HG02885 (cell line): ENCODE measurements around the gene SIL1.

Experiments used
- ATAC-seq: cut with Tn5 transposase; IDR thresholded peaks from one replicate; pipeline ENCODE4 v1.9.1; 2021; ENCODE audit warnings: mild to moderate bottlenecking; ENCODE audit not compliant: unreplicated experiment, poor library complexity

The SIL1 gene

DNA sequence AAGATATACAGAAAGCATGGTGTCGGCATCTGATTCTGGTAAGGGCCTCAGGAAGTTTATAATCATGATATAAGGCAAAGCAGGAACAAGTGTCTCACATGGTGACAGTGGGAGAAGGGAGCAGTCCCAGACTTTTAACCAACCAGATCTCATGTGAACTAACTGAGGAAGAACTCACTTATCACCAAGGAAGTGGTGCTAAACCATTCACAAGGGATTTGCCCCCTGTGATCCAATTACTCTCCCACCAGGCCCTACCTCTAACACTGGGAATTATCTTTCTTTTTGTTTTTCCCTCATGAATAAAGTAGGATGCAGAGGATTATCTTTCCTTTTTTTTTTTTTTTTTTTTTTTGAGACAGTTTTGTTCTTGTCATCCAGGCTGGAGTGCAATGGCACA, 199.6 kb downstream of the SIL1 start:
- ATAC-seq = no peak

DNA sequence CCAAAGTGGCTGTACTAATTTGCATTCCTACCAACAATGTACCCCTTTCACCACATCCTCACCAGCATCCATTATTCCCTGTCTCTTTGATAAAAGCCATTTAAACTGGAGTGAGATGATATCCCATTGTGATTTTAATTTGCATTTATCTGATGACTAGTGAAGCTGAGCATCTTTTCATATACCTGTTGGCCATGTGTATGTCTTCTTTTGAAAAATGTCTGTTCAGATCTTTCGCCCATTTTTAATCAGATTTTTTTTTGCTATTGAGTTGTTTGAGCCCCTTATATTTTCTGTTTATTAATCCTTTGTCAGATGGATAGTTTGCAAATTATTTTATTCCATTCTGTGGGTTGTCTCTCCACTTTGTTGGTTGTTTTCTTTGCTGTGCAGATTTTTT, 202.0 kb downstream of the SIL1 start:
- no peak for ATAC-seq

DNA sequence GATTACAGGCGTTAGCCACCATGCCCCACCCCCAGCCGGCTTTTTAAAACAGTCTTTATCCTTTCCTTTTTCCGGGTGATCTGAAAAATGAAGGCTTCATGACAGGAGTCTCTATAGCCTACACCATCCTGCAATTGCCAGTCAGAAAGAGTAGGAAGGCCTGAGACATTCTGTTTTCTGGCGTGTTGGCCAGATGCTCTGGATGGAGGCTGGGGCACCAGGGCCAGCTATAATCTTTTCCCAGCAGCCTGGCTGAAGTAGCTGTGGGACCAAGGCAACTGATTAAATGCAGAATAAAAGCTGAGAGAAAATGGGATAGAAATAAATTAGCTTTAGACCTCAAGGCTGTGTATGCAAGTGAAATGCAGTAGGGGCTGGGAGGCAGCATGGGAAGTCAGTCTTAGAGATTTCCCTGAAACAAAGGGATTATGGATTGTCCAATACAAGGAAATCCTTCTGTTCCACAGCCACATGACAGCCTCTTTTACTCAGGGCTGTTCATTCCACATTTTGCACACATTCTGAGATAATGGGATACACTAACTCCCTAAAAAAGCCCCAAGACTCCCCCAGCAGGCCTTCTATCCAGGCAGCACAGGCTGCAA, 207.1 kb downstream of the SIL1 start:
- no peak for ATAC-seq

- ATAC-seq = no peak
Measured at GRCh38 chr5:138989720-138990119, 208.4 kb downstream of the SIL1 start.

- ATAC-seq = no peak
Measured at GRCh38 chr5:138986186-138986800, 211.9 kb downstream of the SIL1 start.

DNA sequence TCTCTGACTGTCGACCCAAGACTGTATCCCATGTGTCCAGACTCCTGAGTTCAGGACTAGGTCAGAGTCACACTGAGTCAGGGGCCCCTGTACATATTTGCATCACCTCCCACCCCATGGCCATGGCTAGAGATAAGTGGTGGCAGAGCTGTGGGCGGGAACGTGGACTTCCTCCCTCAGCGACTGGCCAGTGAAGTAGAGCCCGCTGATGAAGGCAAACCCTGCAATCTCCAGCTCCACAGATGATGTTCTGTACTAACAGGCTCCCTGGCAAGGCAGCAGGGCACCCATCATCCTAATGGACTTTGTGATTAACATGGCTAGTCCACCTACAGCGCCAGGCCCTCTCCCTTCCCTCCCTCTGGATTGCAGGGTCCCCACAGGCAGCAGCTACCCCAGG, 212.5 kb downstream of the SIL1 start:
- no peak for ATAC-seq

GRCh38 chr5:138985256-138985655, 212.9 kb downstream of the SIL1 start:
- ATAC-seq = no peak

GRCh38 chr5:138983984-138984383, 214.2 kb downstream of the SIL1 start:
- no peak for ATAC-seq

GRCh38 chr5:138981586-138981985, 216.6 kb downstream of the SIL1 start:
- ATAC-seq = no peak

DNA sequence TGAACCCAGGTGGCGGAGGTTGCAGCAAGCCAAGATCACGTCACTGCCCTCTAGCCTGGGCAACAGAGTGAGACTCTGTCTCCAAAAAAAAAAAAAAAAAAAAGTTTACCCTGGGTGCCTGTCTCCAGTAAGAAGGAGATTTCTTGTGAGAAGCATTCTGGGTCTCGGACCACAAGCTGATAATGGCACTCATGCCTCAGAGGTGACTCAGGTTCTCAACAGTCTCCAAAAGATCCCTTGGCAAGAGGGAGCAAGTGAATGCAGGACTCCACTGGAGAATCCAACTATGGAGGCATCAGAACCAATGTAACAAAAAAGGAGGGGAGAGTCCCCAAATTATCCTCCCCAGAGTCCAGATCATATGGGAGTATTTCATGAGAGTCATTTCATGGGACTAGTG, 217.0 kb downstream of the SIL1 start:
- no peak for ATAC-seq

GRCh38 chr5:138980441-138980840, 217.7 kb downstream of the SIL1 start:
- no peak for ATAC-seq

- no peak for ATAC-seq
Measured at GRCh38 chr5:138979684-138980280, 218.4 kb downstream of the SIL1 start.

DNA sequence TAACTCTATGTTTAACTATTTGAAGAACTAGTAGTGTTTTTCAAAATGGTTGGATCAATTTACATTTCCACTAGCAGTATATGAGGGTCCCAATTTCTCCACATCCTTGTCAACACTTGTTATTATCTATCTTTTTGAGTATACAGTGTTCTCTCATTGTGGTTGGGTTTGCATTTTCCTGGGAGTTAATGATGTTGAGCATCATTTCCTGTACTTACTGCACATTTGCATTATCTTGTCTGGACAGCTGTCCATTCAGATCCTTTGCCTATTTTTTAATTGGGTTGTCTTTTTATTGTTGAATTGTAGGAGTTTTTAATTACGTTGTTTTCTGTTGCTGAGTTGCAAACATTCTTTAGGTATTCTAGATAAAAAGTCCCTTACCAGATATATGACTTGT, 219.6 kb downstream of the SIL1 start:
- ATAC-seq = no peak

DNA sequence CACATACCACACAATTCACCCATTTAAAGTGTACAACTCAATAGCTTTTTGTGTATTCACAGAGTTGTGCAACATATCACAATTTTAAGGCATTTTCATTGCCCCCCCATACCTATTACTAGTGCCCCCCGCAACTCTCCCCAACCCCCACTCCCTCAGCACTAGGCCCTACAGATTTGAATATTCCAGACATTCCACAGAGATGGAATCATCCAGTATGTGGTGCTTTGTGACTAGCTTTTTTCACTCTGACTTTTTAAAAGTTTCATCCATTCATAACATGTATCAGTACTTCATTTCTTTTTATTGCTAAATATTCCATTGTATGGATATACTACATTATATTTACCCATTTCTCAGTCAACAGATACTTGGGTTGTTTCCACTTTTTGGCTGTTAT, 220.1 kb downstream of the SIL1 start:
- no peak for ATAC-seq

GRCh38 chr5:138975098-138975847, 222.9 kb downstream of the SIL1 start:
- ATAC-seq = no peak

GRCh38 chr5:138974227-138975063, 223.7 kb downstream of the SIL1 start:
- no peak for ATAC-seq

GRCh38 chr5:138972836-138973235, 225.3 kb downstream of the SIL1 start:
- no peak for ATAC-seq

DNA sequence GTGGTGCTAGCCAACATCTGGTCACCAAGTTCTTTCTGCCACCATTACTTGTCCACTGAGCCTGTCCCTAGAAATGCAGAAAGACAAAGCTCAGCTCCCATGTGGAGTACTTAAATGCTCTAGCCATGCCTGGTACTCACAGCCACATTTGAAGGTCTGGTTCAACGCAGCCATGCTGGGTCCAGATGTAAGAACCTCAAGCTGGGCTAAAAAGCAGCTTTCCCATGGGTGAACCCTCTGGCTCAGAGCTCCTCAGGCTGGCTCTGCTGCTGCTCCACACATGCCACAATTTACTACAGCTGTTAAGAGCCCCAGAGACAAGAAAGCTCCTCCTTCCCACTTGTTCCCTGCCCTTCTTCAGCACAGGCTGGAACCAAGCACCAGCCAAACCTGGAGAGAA, 225.9 kb downstream of the SIL1 start:
- no peak for ATAC-seq

DNA sequence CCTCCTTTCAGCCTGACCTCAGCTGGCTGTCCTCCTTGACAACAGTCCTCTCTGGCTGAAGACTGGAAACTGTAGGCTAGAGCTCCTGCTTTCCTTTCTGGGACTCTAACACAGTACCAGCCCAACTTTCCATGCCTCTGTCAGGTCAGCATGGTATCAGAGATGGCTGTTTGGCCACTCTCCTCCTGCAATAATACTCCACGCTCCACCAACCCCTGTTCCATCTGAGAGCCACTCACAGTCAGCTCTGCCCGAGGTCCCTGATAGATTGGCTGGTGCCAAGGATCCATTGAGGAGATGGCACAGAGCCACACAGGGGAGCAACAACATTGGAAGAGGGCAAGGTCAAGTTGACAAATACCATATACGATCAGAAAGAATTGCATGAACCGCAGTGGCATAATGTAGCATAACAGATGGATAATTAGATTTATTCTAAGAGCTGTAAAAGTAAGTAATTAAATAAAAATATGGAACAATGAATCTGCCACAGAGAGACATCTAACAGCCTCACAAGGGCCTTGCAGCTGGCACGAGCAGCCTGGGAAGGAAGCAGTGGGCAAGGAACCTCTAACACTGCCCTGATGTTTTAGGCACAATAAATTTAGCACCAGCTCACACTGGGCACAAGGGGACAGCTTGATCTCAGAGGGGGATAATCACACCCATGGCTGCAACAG, 228.7 kb downstream of the SIL1 start:
- ATAC-seq = no peak

GRCh38 chr5:138968601-138969000, 229.6 kb downstream of the SIL1 start:
- ATAC-seq = no peak
